KMS-11 (cell line): ENCODE measurements around the gene NKD1.

ENCODE experiments used
- H2AFZ ChIP-seq: fragments of 200-600 bp; sonication (generic); 2 replicates; pipeline ENCODE4 v1.6.1; 2016; ENCODE audit warnings: antibody characterized with exemption, mixed run types, low read depth
- H3K27ac ChIP-seq: fragments of 200-600 bp; sonication (generic); 2 replicates; pipeline ENCODE4 v1.6.1; 2016; ENCODE audit warnings: mild to moderate bottlenecking, mixed run types
- H3K27me3 ChIP-seq: fragments of 200-600 bp; sonication (generic); 2 replicates; pipeline ENCODE4 v1.6.1; 2017; ENCODE audit warnings: mild to moderate bottlenecking, low read depth, mixed run types, moderate library complexity; ENCODE audit not compliant: insufficient read depth
- H3K36me3 ChIP-seq: fragments of 200-600 bp; sonication (generic); 2 replicates; pipeline ENCODE4 v1.6.1; 2017; ENCODE audit warnings: mild to moderate bottlenecking, mixed run types; ENCODE audit not compliant: insufficient read depth
- H3K4me1 ChIP-seq: fragments of 200-600 bp; sonication (generic); 2 replicates; pipeline ENCODE4 v1.6.1; 2016; ENCODE audit warnings: mild to moderate bottlenecking, low read depth, mixed run types; ENCODE audit not compliant: poor library complexity, severe bottlenecking
- H3K4me2 ChIP-seq: fragments of 200-600 bp; sonication (generic); 2 replicates; pipeline ENCODE4 v1.7.0; 2016; ENCODE audit warnings: mild to moderate bottlenecking, mixed run types
- H3K4me3 ChIP-seq: fragments of 200-600 bp; sonication (generic); IDR thresholded peaks from 2 replicates; pipeline ENCODE4 v1.6.1; 2017; ENCODE audit warnings: low read depth, low read length, mixed read lengths; ENCODE audit not compliant: insufficient read depth
- H3K79me2 ChIP-seq: fragments of 200-600 bp; sonication (generic); 2 replicates; pipeline ENCODE4 v1.6.1; 2016; ENCODE audit warnings: low read depth, mixed run types; ENCODE audit not compliant: insufficient read depth
- H3K9ac ChIP-seq: fragments of 200-600 bp; sonication (generic); 2 replicates; pipeline ENCODE4 v1.6.1; 2016; ENCODE audit warnings: mild to moderate bottlenecking, mixed run types
- H4K20me1 ChIP-seq: fragments of 200-600 bp; sonication (generic); 2 replicates; pipeline ENCODE4 v1.6.1; 2016; ENCODE audit warnings: mild to moderate bottlenecking, mixed run types; ENCODE audit not compliant: insufficient read depth
- TF ChIP-seq, protein P1 (sequence below): fragments of 200-600 bp; sonication (generic); conservative IDR thresholded peaks from 2 replicates; pipeline ENCODE4 v1.6.1; 2017; ENCODE audit warnings: low read depth, mild to moderate bottlenecking, antibody characterized with exemption, low read length, moderate library complexity, mixed read lengths

The NKD1 gene

GRCh38 chr16:50618238-50618918 is 70.2 kb downstream of the NKD1 start:
- TF ChIP-seq, protein P1, sequence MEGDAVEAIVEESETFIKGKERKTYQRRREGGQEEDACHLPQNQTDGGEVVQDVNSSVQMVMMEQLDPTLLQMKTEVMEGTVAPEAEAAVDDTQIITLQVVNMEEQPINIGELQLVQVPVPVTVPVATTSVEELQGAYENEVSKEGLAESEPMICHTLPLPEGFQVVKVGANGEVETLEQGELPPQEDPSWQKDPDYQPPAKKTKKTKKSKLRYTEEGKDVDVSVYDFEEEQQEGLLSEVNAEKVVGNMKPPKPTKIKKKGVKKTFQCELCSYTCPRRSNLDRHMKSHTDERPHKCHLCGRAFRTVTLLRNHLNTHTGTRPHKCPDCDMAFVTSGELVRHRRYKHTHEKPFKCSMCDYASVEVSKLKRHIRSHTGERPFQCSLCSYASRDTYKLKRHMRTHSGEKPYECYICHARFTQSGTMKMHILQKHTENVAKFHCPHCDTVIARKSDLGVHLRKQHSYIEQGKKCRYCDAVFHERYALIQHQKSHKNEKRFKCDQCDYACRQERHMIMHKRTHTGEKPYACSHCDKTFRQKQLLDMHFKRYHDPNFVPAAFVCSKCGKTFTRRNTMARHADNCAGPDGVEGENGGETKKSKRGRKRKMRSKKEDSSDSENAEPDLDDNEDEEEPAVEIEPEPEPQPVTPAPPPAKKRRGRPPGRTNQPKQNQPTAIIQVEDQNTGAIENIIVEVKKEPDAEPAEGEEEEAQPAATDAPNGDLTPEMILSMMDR = no peak
- no peak overlapping the region for H3K9ac ChIP-seq
- H4K20me1 ChIP-seq = no peaks in the 10 kb centered on the region
- H3K36me3 ChIP-seq = no peaks in the 10 kb centered on the region
- no peaks in the 10 kb centered on the region for H3K4me1 ChIP-seq
- no peaks in the 10 kb centered on the region for H3K79me2 ChIP-seq
- no peak overlapping the region for H3K27ac ChIP-seq
- H2AFZ ChIP-seq = no peak overlapping the region
- no peak overlapping the region for H3K4me3 ChIP-seq
- no peaks in the 10 kb centered on the region for H3K27me3 ChIP-seq
- no peak overlapping the region for H3K4me2 ChIP-seq

- TF ChIP-seq, protein P1 = no peak
- Histone ChIP-seq H3K9ac (no peak overlapping the region), H3K36me3 (no peaks in the 10 kb centered on the region), H4K20me1 (no peaks in the 10 kb centered on the region), H3K79me2 (no peaks in the 10 kb centered on the region), H3K4me2 (no peak overlapping the region), H3K4me1 (no peaks in the 10 kb centered on the region), H3K27me3 (no peaks in the 10 kb centered on the region), H3K27ac (no peak overlapping the region), H3K4me3 (no peak overlapping the region), H2AFZ (no peak overlapping the region)
Observed at GRCh38 chr16:50619702-50620491, 71.7 kb downstream of the NKD1 start.

DNA sequence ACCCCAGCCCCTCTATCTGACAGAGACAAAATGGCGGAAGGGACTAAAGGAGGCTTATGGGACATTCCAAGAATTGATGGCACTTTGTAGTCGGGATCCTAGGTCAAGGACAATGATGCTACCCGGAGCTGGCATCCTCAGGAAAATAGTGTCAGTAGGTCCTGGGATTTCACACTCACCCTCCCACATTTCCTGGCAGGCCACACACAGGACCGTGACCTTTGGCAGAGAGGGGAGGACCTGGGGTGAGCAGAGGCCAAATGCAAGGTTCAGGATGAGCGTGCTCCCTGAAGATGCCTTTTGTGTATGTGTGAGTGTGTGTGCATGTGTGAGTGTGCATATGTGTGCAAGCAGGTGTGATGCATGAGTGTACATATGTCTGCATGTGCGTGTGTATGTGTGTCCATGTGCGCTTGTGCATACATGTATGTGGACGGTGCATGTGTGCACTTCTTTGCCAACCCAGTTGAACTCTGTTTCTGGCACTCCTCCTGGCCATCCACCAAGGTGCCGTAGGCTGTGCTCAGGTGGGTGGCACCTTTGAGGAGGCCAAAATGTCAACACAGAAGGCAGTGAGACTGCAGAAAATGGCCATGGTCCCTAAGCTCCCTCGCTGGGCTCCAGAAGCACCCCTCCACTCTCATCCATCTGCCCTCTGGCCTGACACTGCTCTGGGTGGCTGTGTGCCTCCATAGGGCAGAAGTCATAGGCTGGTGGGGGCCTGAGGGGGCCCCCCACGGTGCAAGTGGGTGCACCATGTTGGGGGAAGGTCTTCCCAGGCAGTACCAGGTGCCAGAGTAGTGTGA is 72.7 kb downstream of the NKD1 start:
- H3K27ac ChIP-seq = no peak overlapping the region
- H3K27me3 ChIP-seq = no peaks in the 10 kb centered on the region
- TF ChIP-seq, protein P1 = no peak

DNA sequence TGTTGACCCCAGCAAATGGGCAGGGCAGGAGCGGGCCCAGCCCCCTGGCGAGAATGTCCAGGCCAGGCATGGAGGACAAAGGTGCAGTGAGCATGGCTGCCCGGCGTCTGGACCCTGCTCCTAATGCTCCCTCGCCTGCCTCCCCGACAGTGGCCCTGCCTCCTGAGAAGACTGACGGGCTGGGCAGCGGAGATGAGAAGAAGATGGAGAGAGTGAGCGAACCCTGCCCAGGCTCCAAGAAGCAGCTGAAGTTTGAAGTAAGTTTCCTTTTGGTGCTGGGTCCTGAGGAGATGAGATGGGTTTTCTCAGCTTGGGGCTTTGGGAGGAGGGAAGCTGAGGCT is 73.2 kb downstream of the NKD1 start:
- no peaks in the 10 kb centered on the region for H3K36me3 ChIP-seq
- no peaks in the 10 kb centered on the region for H3K4me1 ChIP-seq
- H3K79me2 ChIP-seq = no peaks in the 10 kb centered on the region
- no peak overlapping the region for H3K27ac ChIP-seq
- no peak overlapping the region for H3K9ac ChIP-seq
- H3K4me3 ChIP-seq = no peak overlapping the region
- H3K4me2 ChIP-seq = no peak overlapping the region
- no peaks in the 10 kb centered on the region for H4K20me1 ChIP-seq
- TF ChIP-seq, protein P1 = no peak
- no peak overlapping the region for H2AFZ ChIP-seq
- no peaks in the 10 kb centered on the region for H3K27me3 ChIP-seq

More for the DNA sequence above, 72.7 kb downstream of the NKD1 start:
- H4K20me1 ChIP-seq = no peaks in the 10 kb centered on the region
- H3K4me1 ChIP-seq = no peaks in the 10 kb centered on the region
- H3K9ac ChIP-seq = no peak overlapping the region
- H3K36me3 ChIP-seq = no peaks in the 10 kb centered on the region
- H3K4me3 ChIP-seq = no peak overlapping the region
- no peak overlapping the region for H3K4me2 ChIP-seq
- no peak overlapping the region for H2AFZ ChIP-seq
- H3K79me2 ChIP-seq = no peaks in the 10 kb centered on the region
